HG03378 (cell line): ENCODE measurements around the gene LCE6A.

ENCODE experiments used
- ATAC-seq: cut with Tn5 transposase; IDR thresholded peaks from one replicate; pipeline ENCODE4 v1.9.1; 2021; ENCODE audit warnings: mild to moderate bottlenecking, moderate library complexity; ENCODE audit not compliant: unreplicated experiment

Gene LCE6A

DNA sequence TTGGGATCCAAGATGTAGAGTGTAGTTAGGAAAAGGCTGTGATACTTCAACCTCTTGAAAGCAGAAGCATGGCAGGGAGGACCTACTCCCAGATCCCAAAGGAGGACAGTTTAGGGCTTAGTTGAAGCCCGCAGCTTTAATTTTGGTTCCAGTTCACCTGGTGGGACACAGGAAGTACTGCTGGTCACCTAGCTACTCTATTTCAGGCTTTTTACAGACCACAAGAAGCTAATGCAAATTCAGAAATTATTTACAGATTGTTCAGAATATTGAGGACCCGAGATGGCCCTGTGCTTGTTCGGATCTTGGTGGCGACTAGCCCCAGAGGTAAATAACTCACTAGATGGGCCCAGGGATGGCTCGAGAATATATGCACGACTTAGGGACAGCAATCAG lies 29.1 kb downstream of the LCE6A start:
- ATAC-seq: no peak

DNA sequence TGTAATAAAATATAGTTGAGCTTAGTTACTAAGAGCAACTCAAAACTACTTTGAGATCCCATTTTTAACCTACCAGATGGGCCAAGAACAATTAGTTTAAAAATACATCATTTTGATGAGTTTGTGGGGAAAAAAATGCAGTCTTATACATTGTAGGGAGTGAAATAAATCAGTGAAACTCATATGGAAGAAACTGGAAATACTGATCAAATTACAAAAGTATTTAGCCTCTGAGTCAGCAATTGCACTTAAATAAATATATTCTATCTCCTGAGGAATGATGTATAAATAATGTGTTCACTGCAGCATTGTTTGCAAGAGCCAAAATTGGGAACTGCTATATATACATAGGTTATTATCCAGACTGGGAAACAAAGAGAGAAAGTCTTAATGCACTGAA lies 30.8 kb downstream of the LCE6A start:
- no peak for ATAC-seq

- no peak for ATAC-seq
Observed at GRCh38 chr1:152876827-152877226, 34.2 kb downstream of the LCE6A start.

GRCh38 chr1:152878042-152878441 lies 35.4 kb downstream of the LCE6A start, which contains the start of gene SMCP:
TSS of gene SMCP (plus strand) at chr1:152878322. CDS start at chr1:152884423, 6,101 bp downstream.
- ATAC-seq: no peak

DNA sequence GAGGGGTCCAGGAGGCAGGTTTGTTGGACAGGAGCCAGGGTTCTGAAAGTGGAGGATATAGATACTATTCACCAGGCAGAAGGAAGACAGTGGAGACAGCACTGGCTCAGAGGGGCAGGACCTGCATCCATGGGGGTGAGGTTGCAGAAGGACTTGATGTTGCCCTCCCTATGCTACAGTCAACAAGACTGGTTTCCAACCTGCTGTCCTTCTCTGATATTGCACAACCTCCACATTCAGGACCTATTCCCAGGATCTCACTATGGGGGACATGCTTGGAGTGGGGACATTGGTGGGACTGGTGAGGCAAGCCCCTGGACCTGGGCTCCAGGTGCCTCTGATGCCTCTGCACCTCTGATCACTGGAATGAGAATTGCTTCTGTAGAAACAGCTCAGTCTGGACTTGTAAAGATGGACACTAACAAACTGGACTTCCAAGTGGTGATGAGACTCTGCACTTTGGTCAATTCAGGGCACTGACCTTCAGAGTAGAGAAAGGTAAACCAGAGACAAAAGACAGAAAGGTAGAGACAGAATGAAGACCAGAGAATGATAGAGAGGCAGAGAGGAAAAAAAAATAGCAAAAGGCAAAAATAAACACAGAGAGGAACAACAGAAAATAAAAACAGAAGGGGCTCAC lies 37.0 kb downstream of the LCE6A start:
- no peak for ATAC-seq

GRCh38 chr1:152880316-152880715 lies 37.7 kb downstream of the LCE6A start:
- ATAC-seq: no peak

DNA sequence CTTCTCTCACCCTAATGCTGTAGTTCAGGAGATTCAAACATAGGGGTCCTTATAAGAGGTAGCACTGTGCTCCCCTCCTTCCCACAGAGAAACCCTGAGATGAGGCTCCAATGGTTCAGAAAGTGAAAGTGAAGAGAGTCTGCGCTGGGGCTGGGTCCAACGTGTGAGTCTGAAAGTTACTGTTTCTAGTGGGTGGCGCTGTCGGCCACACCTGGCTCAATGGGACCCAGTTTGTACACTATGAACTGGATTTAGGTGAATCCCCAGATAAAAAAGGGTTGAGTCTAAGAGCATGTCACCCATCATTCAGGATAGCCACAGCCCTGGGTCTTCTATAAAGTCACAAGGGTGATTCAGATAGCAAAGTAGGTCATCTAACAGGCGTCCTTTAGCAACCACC lies 38.3 kb downstream of the LCE6A start:
- ATAC-seq: no peak

- no peak for ATAC-seq
Observed at GRCh38 chr1:152884085-152884484, 41.4 kb downstream of the LCE6A start.

DNA sequence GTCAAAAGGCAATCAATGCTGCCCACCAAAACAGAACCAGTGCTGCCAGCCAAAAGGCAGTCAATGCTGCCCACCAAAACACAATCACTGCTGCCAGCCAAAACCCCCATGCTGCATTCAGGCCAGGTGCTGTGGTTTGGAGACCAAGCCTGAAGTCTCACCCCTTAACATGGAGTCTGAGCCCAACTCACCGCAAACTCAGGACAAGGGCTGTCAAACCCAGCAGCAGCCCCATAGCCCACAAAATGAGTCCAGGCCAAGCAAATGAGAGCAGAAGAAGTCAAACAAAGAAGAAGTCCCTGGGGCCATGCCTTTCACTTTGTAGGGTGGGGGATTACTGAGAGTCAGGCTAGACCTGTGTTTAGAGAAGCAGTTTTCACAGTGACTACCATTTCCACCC lies 41.9 kb downstream of the LCE6A start:
- ATAC-seq: no peak

DNA sequence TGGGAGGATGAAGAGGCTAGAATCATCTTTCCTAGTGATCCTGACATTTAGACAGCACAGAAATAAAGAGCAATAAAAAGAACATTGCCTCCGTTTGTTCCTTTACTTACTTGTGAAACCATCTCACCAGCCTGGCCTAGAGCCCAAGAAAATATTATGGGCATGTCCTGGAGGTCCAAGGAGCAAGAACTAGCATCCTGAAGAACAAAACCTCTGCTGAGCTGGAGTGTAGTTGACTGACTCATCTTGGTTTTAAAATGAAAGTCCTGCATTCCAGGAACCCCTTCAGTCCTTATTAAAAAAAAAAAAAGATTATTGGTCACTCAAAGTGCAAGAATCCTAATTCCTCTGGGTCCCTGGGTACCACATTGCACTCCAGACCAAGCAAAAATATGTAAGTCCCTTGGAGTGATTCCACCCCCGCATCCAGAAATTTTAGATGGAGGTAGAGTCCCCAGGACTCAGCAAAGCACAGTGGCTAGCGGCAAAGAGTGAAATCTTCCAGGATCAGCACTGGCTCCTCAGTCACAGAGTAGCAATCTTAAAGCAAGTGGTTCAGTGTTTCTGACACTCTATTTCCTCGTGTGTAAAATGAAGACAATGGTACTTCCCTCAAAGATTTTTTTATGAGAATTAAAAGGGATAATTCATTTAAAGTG lies 42.4 kb downstream of the LCE6A start:
- ATAC-seq: no peak

DNA sequence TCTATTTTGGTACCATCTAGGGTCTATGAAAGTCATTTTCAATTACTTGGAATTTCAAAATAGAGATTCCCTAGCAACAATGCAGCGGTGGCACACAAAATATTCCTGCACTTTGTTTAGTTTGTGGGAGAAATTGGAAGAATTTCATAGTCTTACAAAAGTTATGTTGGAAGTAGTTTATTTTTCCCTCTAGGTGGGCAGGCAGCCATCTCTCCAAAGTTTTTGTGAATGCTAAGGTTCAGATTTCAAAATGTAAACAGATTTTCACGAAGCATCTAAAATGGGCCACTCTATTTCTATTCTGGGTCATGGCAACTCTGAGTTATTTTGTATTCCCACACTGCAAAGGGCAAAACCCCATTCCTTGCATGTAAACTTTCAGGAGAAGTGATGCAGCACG lies 43.4 kb downstream of the LCE6A start:
- ATAC-seq: no peak

GRCh38 chr1:152886758-152887409 lies 44.2 kb downstream of the LCE6A start:
- ATAC-seq: no peak

DNA sequence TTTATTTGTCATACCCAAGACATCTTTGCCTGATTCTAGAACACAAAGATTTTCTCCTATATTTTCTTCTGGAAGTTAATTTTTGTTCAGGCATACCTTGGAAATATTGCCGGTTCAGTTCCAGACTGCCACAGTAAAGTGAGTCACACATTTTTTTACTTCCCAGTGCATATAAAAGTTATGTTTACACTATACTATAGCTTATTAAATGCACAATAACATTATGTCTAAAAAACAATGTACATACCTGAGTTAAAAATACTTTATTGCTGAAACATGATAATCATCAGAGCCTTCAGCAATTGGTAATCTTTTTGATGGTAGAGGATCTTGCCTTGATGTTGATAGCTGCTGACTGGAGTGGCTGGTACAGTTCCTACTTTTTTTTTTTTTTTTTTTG lies 45.5 kb downstream of the LCE6A start:
- no peak for ATAC-seq
